Pancreas (tissue), 10 donors: ENCODE measurements around the gene MARK3. TPM values are rescaled to one million over a fixed set of nuclear protein-coding genes. Genes with fewer than 3 reads are reported as not detected.
"Not testable (repeated sequence)": the region's sequence is repeated elsewhere in the genome, so short reads cannot be mapped to it uniquely, and the experiment has no call there.

Experiments used
- ATAC-seq, 4 donors: fragments of 200-7000 bp; cut with Tn5 transposase; one replicate each; pipeline versions ENCODE4 v1.8.0 to v1.9.1; 2020; ENCODE audit warnings: mild to moderate bottlenecking in 4 of 4, moderate library complexity in 4 of 4
- DNase-seq, 6 donors: peaks; one replicate each; pipeline ENCODE4 v3.0.0-alpha.2; 2020
- FAIRE-seq: peaks from 2 replicates; lab custom pipeline; 2012; peaks lifted over from hg19 to GRCh38; lab: Jason Lieb, UNC
- H3K27ac ChIP-seq, 4 donors: fragments of 200-600 bp; sonication (generic); 1 replicate in 3 of 4; 2 replicates in 1 of 4; pipeline versions ENCODE4 v1.5.0 to v1.8.0; 2020
- H3K27me3 ChIP-seq, 4 donors: fragments of 200-600 bp; one replicate each; pipeline ENCODE4 v1.8.0; 2021
- H3K36me3 ChIP-seq, 3 donors: fragments of 200-600 bp; sonication (generic) in 1 of 3; one replicate each; pipeline versions ENCODE4 v1.5.0 to v1.8.0; 2020 to 2021
- H3K4me1 ChIP-seq, 3 donors: fragments of 200-600 bp; one replicate each; pipeline ENCODE4 v1.8.0; 2021
- H3K4me3 ChIP-seq, 4 donors: fragments of 200-600 bp; sonication (generic) in 2 of 4; one replicate each; pipeline versions ENCODE4 v1.5.0 to v1.8.0; 2020 to 2021
- H3K9me3 ChIP-seq, 4 donors: fragments of 200-600 bp; one replicate each; pipeline ENCODE4 v1.8.0; 2021
- WGBS, 2 donors: extraction: QIAGEN DNeasy Blood & Tissue Kit; methylation state at CpG; one replicate each; pipeline ENCODE4 v1.1.7; 2013; 5-methylcytosine and 5-hydroxymethylcytosine counted together
- intact Hi-C, 3 donors: fragments of 100-400 bp; cut with DNase I; formaldehyde crosslinking; loops; one replicate each; pipeline versions ENCODE4 v1.11.1 to v1.14.2; 2022
- polyA plus RNA-seq, 2 donors: library from polyadenylated mRNA; stranded (reverse); fragments of 200-250 nt; gene quantifications; one replicate each; pipeline ENCODE4 v1.2.3, GENCODE V29; 2013
- total RNA-seq, 6 donors: library from RNA; stranded (reverse); fragmentation: NEBNext Ultra II Directional in 4 of 6; extraction: Animal tissue kit (Norgen Biotek cat#: 25700) in 4 of 6; gene quantifications; one replicate each; pipeline versions ENCODE4 v1.2.1 to v1.2.4, GENCODE V29; 2021 to 2023
- TF ChIP-seq, protein P1 (sequence below), 4 donors: fragments of 200-600 bp; sonication (generic) in 3 of 4; IDR thresholded peaks; one replicate each; pipeline versions ENCODE4 v1.5.0 to v1.8.0; 2021; ENCODE audit warnings: antibody characterized with exemption in 4 of 4
- donor health status: healthy with polysubstance abuse.
- donor health status: DM: no; HTN: no; CAD: no; lungs with moderate emphysema.
- donor health status: DM: no; HTN: no; CAD: no.
- donor health status: control.
- donor health status: control.
- donor health status: Bipolar disorder and iron deficiency.
- donor health status: DM: yes; HTN: yes; CAD: no.
- donor health status: DM: no; HTN: no; CAD: no.
- donor health status: DM: no; HTN: no; CAD: no.
- donor health status: DM: yes; HTN: yes; CAD: no.

Gene MARK3
- total and polyA plus RNA-seq, 8 donors: 35.3 to 110 (median 47.0) TPM

DNA sequence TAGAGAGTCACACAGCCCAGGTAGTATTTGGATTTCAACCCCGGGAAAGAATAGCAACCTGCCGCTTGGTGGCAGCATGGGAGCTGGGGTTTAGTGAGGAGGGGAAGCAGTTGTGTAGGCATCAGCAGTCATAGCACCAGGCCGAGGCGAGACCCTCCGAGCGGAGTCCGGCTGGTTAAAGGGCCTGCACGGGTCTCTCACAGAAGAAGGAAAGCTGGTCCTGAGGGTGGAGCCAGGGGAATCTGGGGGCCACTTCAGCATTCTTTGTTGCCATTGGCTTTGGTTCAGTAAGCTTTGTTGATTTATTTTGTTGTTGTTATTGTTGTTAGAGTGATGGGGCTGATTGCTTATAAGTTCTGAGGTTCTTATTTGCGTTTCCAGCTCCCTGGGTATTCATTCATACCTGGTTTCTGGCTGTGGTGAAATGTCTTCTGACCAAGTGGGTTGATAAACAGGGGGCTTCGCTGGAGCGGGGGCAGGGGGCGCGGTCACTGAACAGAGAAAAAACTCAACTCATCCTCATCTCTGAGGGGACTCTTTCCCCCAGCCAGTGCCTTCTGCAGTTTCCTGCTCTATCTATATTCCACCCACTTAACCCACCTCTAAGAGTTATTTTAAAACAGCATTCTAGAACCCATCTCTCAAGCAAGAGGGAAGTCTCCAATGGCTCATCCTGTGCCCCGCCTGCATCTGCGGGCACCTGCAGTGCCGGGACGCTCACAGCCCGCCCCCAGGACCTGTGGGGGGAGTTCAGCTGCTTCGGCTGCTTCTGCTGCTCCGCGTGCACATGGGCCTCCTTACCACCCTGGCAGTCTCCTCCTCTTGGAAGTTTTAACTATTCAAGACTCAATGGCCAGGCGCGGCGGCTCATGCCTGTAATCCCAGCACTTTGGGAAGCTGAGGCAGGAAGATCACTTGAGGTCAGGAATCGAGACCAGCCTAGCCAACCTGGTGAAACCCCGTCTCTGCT, 125.8 kb downstream of the MARK3 start:
- H3K4me1 ChIP-seq: peaks cover 0 to 4% (median 0%) of the 10 kb centered on the region in 3 donors
- TF ChIP-seq, protein P1, sequence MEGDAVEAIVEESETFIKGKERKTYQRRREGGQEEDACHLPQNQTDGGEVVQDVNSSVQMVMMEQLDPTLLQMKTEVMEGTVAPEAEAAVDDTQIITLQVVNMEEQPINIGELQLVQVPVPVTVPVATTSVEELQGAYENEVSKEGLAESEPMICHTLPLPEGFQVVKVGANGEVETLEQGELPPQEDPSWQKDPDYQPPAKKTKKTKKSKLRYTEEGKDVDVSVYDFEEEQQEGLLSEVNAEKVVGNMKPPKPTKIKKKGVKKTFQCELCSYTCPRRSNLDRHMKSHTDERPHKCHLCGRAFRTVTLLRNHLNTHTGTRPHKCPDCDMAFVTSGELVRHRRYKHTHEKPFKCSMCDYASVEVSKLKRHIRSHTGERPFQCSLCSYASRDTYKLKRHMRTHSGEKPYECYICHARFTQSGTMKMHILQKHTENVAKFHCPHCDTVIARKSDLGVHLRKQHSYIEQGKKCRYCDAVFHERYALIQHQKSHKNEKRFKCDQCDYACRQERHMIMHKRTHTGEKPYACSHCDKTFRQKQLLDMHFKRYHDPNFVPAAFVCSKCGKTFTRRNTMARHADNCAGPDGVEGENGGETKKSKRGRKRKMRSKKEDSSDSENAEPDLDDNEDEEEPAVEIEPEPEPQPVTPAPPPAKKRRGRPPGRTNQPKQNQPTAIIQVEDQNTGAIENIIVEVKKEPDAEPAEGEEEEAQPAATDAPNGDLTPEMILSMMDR (IDR thresholded peaks at IDR 0.05): no peak
- no peak overlapping the region for H3K27ac ChIP-seq
- no peaks in the 10 kb centered on the region for H3K27me3 ChIP-seq
- DNase-seq (peak in 2 of 6 donors; percentile 27 to 41), ATAC-seq (no peak), FAIRE-seq (no peak)
- 90 to 93% methylated on average over 26 of the region's 26 CpGs for WGBS, 2 donors
- H3K9me3 ChIP-seq: no peaks in the 10 kb centered on the region
- no peak overlapping the region for H3K4me3 ChIP-seq
- intact Hi-C loops: no loop called here
- H3K36me3 ChIP-seq: no peaks in the 10 kb centered on the region

- H3K36me3 ChIP-seq, H3K9me3 ChIP-seq, intact Hi-C loops, FAIRE-seq, H3K4me3 ChIP-seq, H3K4me1 ChIP-seq, H3K27me3 ChIP-seq, ATAC-seq: not testable (repeated sequence)
- H3K27ac ChIP-seq: peak overlapping the region; percentile 37 to 67 (median 46)
- DNase-seq: peak in 2 of 6 donors; percentile 12 to 16
- WGBS, 2 donors: 94 to 97% methylated on average over 7 to 8 of the region's 8 CpGs
These were observed 127.0 kb downstream of the MARK3 start for GRCh38 chr14:103512180-103512579.

GRCh38 chr14:103512701-103513611, 127.7 kb downstream of the MARK3 start:
- DNase-seq (peak in 5 of 6 donors; percentile 46 to 84 (median 67)), FAIRE-seq (no peak), ATAC-seq (peak; percentile 43 to 74 (median 67))
- intact Hi-C loops: no loop called here
- H3K9me3 ChIP-seq: no peaks in the 10 kb centered on the region
- peaks cover under 1 to 4% (median under 1%) of the 10 kb centered on the region in 3 donors for H3K4me1 ChIP-seq
- H3K4me3 ChIP-seq: no peak overlapping the region
- H3K36me3 ChIP-seq: no peaks in the 10 kb centered on the region
- 27 to 29% methylated on average over 25 of the region's 25 CpGs for WGBS, 2 donors
- H3K27ac ChIP-seq: peak overlapping the region; percentile 37 to 67 (median 46)
- TF ChIP-seq, protein P1 (IDR thresholded peaks at IDR 0.05): no peak
- no peaks in the 10 kb centered on the region for H3K27me3 ChIP-seq

DNA sequence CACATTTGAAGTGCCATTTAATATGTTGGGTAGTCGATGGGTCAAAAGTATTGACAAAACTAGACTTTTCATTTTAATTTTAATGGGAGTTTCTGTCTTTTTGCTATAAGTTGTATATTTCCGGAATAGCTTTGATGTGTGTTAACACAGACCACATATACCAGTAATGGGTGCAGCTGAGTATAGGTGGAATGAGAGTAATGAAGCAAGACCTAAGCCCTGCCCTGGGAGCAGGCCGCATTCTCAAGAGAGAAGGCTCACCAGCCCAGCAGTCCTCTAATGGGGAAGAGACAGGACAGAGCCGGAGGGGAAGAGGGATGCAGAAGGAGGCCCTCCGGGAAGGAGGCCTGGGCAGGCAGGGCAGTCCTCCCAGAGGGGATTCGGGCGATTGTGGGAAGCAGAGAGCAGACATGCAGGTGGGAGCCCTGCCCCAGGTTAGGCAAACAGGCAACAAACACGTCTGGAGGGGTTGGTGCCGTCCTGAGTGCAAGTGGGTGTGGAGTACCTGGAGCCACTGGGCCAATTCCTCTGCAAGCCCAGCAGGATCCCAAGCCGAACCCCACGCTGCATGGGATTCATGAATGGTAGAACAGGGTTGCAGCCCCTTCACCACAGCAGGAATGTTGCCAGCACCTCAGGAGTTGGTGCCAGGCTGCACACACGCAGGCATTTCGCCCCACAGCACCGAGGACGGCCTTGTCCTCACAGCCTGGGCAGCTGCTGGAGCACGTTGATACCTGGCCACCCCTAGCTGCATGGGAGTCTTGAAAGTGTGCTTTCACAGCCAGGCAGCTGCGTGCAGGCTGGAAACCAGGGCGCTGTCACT, 129.6 kb downstream of the MARK3 start:
- no peak for FAIRE-seq
- H3K4me3 ChIP-seq: no peak overlapping the region
- ATAC-seq: no peak

More for the DNA sequence above, 129.6 kb downstream of the MARK3 start:
- H3K9me3 ChIP-seq: no peaks in the 10 kb centered on the region
- peaks cover 4% of the 10 kb centered on the region in 3 donors for H3K4me1 ChIP-seq
- intact Hi-C loops: loop anchor here in 1 of 3 donors (5.0 kb wide), 1 partner anchor 37 kb away; no protein-coding TSS in a partner anchor
- no peaks in the 10 kb centered on the region for H3K27me3 ChIP-seq
- 72 to 77% methylated on average over 18 of the region's 18 CpGs for WGBS, 2 donors
- DNase-seq: peak in 3 of 6 donors; percentile 31 to 63 (median 43)
- TF ChIP-seq, protein P1 (IDR thresholded peaks at IDR 0.05): no peak
- H3K36me3 ChIP-seq: no peaks in the 10 kb centered on the region
- no peak overlapping the region for H3K27ac ChIP-seq
